Ovary (tissue), 3 donors: ENCODE data around the gene ADPRHL1.

Experiments
- POLR2A ChIP-seq: fragments of 450-650 bp; IDR thresholded peaks from one replicate; pipeline ENCODE4 v1.6.1; 2017; ENCODE audit warnings: antibody characterized with exemption, mild to moderate bottlenecking, moderate library complexity
- TF ChIP-seq, protein P1 (sequence below), 3 donors: fragments of 450-650 bp in 2 of 3; fragments of 200-600 bp in 1 of 3; IDR thresholded peaks; one replicate each; pipeline versions ENCODE4 v1.5.1 to v1.8.0; 2016 to 2022; ENCODE audit warnings: antibody characterized with exemption in 3 of 3, mild to moderate bottlenecking in 1 of 3
- donor health status: DM: no; HTN: no; CAD: no.

DNA sequence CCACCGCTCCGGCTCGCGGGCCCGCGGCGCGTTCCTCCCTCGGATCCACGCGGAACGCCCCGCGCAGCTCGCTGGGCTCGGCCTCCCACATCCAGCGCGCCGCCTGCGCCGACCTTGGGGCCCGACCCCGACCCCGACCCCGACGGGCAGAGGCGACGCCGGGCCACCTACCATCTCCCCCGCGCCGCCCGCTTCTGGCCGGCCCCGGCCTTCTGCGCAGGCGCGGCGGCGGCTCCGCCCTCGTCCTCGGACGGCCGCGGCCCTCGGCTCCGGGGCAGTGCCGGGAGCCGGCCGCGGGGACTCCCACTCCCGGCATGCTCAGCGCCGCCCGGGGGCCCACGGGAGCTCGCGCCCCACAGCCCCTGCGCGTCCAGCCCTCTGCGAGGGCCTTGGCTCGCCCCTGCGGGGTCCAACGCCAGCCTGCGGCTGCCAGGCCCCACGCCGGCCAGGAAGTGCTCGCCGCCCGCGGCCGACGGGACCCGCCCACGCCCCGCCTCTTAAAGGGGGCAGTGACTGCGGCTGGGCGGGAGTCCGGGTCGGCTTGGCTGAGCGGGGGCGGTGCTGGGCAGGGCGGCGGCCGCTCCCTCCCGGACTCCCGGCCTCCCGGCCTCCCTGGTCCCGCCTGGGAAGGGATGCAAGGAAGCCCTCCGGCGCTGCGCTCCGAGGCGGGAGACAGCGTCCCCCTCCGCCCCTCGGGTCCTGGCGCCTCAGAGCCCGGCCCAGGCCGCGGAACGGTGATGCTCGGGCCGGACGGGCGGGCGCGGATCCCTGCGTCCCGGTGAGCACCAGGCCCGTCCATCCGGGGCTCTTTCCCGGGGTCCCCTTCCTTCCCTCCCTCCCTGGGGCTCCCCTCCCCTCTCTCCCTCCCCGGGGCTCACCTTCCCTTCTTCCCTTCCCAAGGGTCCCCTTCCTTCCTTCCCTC, 37.5 kb upstream of the ADPRHL1 start, which contains the start of gene DCUN1D2:
- TF ChIP-seq POLR2A, result peak; percentile 49
- TF ChIP-seq, protein P1, sequence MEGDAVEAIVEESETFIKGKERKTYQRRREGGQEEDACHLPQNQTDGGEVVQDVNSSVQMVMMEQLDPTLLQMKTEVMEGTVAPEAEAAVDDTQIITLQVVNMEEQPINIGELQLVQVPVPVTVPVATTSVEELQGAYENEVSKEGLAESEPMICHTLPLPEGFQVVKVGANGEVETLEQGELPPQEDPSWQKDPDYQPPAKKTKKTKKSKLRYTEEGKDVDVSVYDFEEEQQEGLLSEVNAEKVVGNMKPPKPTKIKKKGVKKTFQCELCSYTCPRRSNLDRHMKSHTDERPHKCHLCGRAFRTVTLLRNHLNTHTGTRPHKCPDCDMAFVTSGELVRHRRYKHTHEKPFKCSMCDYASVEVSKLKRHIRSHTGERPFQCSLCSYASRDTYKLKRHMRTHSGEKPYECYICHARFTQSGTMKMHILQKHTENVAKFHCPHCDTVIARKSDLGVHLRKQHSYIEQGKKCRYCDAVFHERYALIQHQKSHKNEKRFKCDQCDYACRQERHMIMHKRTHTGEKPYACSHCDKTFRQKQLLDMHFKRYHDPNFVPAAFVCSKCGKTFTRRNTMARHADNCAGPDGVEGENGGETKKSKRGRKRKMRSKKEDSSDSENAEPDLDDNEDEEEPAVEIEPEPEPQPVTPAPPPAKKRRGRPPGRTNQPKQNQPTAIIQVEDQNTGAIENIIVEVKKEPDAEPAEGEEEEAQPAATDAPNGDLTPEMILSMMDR (IDR thresholded peaks at IDR 0.05), result peak in 1 of 3 donors; percentile 26
